IMR-90 (cell line): Measurements from ENCODE around the gene PASD1. TPM values are rescaled to one million over a fixed set of nuclear protein-coding genes. Genes with fewer than 3 reads are reported as not detected.
A peak's percentile ranks its signal among the peaks of the same experiment; 100 is the strongest.

Source experiments
- ATAC-seq: fragments of 200-7000 bp; cut with Tn5 transposase; 2 replicates; pipeline ENCODE4 v1.9.1; 2020; ENCODE audit warnings: low read depth, mild to moderate bottlenecking, moderate library complexity
- BruUV-seq: library from RNA; stranded (reverse); fragments of 400-500 nt; replicated peaks from 2 replicates; lab custom pipeline; 2021; lab: Mats Ljungman, UMichigan
- CTCF ChIA-PET: fragments of 300-600 bp; formaldehyde crosslinking; extraction: SDS; loops from one replicate; lab custom pipeline; 2021; ENCODE audit warnings: antibody characterized with exemption; lab: Yijun Ruan, JAX
- POLR2A ChIA-PET: fragments of 300-600 bp; sonication (Branson Sonifier 250); formaldehyde crosslinking; loops from one replicate; lab custom pipeline; 2022; ENCODE audit warnings: antibody characterized with exemption; ENCODE audit not compliant: unreplicated experiment; lab: Charles Lee
- DNase-seq: peaks from one replicate; pipeline ENCODE4 v3.0.0; 2013
- H2AFZ ChIP-seq: replicated peaks from 2 replicates; pipeline ENCODE3; 2013; ENCODE audit warnings: low read length, mild to moderate bottlenecking; ENCODE audit not compliant: poor library complexity
- H2AK5ac ChIP-seq: 2 replicates; pipeline ENCODE4 v1.6.1; 2013; ENCODE audit warnings: low read depth, low read length, inconsistent platforms
- H2AK9ac ChIP-seq: replicated peaks from 2 replicates; pipeline ENCODE3; 2013; ENCODE audit warnings: mild to moderate bottlenecking, low read depth, low read length, moderate library complexity; ENCODE audit not compliant: poor library complexity
- H2BK120ac ChIP-seq: 2 replicates; pipeline ENCODE4 v1.6.1; 2013; ENCODE audit warnings: low read depth, low read length, inconsistent platforms
- H2BK15ac ChIP-seq: 3 replicates; pipeline ENCODE4 v1.6.1; 2013; ENCODE audit warnings: low read depth, low read length, inconsistent platforms
- H2BK20ac ChIP-seq: 2 replicates; pipeline ENCODE4 v1.6.1; 2013; ENCODE audit warnings: low read depth, mild to moderate bottlenecking, inconsistent platforms, low read length, moderate library complexity
- H2BK5ac ChIP-seq: 2 replicates; pipeline ENCODE4 v1.6.1; 2013; ENCODE audit warnings: mild to moderate bottlenecking, low read depth, low read length, inconsistent platforms; ENCODE audit not compliant: poor library complexity, severe bottlenecking
- H3K14ac ChIP-seq: replicated peaks from 2 replicates; pipeline ENCODE4 v1.6.1; 2013; ENCODE audit warnings: low read depth, low read length, inconsistent platforms
- H3K18ac ChIP-seq: 2 replicates; pipeline ENCODE4 v1.6.1; 2013; ENCODE audit warnings: low read depth, low read length, control low read depth
- H3K23ac ChIP-seq: 2 replicates; pipeline ENCODE4 v1.6.1; 2013; ENCODE audit warnings: low read depth, low read length, inconsistent platforms
- H3K27ac ChIP-seq: 2 replicates; pipeline ENCODE4 v1.5.1; 2013; ENCODE audit warnings: mild to moderate bottlenecking, control low read depth, low read length; ENCODE audit not compliant: insufficient read depth
- H3K27me3 ChIP-seq: 2 replicates; pipeline ENCODE4 v1.6.1; 2013; ENCODE audit warnings: low read length; ENCODE audit not compliant: control insufficient read depth, insufficient read depth
- H3K36me3 ChIP-seq: 2 replicates; pipeline ENCODE4 v1.6.1; 2013; ENCODE audit warnings: low read length, mixed read lengths; ENCODE audit not compliant: control insufficient read depth, insufficient read depth
- H3K4ac ChIP-seq: 2 replicates; pipeline ENCODE4 v1.6.1; 2013; ENCODE audit warnings: low read depth, low read length, inconsistent platforms
- H3K4me1 ChIP-seq: 2 replicates; pipeline ENCODE4 v1.6.1; 2013; ENCODE audit warnings: low read length, mixed read lengths; ENCODE audit not compliant: control insufficient read depth, insufficient read depth
- H3K4me2 ChIP-seq: 2 replicates; pipeline ENCODE4 v1.6.1; 2013; ENCODE audit warnings: low read depth, mild to moderate bottlenecking, control low read depth, low read length, moderate library complexity
- H3K4me3 ChIP-seq: 2 replicates; pipeline ENCODE4 v1.5.1; 2013; ENCODE audit warnings: low read depth, mild to moderate bottlenecking, control low read depth, low read length, moderate library complexity; ENCODE audit not compliant: insufficient read depth
- H3K56ac ChIP-seq: 2 replicates; pipeline ENCODE4 v1.6.1; 2013; ENCODE audit warnings: low read length, inconsistent platforms; ENCODE audit not compliant: insufficient read depth; ENCODE audit errors: extremely low read depth
- H3K79me1 ChIP-seq, 2 experiments: 2 replicates each; pipeline ENCODE4 v1.6.1; 2013; ENCODE audit warnings: low read length in 2 of 2, inconsistent platforms in 1 of 2, low read depth in 1 of 2
- H3K9ac ChIP-seq: 2 replicates; pipeline ENCODE4 v1.6.1; 2013; ENCODE audit warnings: low read depth, low read length, control low read depth
- H3K9me1 ChIP-seq: 2 replicates; pipeline ENCODE4 v1.6.1; 2013; ENCODE audit warnings: low read length, inconsistent platforms; ENCODE audit not compliant: insufficient read depth
- H3K9me3 ChIP-seq: 2 replicates; pipeline ENCODE4 v1.6.1; 2013; ENCODE audit warnings: low read length; ENCODE audit not compliant: control insufficient read depth, insufficient read depth
- H4K20me1 ChIP-seq: 2 replicates; pipeline ENCODE4 v1.6.1; 2013; ENCODE audit warnings: low read length, inconsistent platforms; ENCODE audit not compliant: insufficient read depth
- H4K5ac ChIP-seq: 2 replicates; pipeline ENCODE4 v1.6.1; 2013; ENCODE audit warnings: mild to moderate bottlenecking, low read depth, low read length, control low read depth
- H4K8ac ChIP-seq, 2 experiments: 2 replicates each; pipeline ENCODE4 v1.6.1; 2013; ENCODE audit warnings: low read depth in 2 of 2, low read length in 2 of 2, control low read depth in 1 of 2, inconsistent platforms in 1 of 2
- H4K91ac ChIP-seq: 2 replicates; pipeline ENCODE4 v1.6.1; 2013; ENCODE audit warnings: low read depth, low read length, inconsistent platforms; ENCODE audit not compliant: insufficient read depth
- RCOR1 ChIP-seq: IDR thresholded peaks from 2 replicates; pipeline ENCODE4 v1.6.1; 2012; ENCODE audit warnings: mild to moderate bottlenecking, low read length, improper control_type of control experiment; ENCODE audit not compliant: insufficient replicate concordance
- RFX5 ChIP-seq: IDR thresholded peaks from 2 replicates; pipeline ENCODE4 v1.8.0; 2012; ENCODE audit warnings: low read depth, mild to moderate bottlenecking, low read length, moderate library complexity
- SMC3 ChIP-seq: fragments of 150-350 bp; IDR thresholded peaks from 2 replicates; pipeline ENCODE4 v1.6.1; 2016; ENCODE audit warnings: low read depth, mild to moderate bottlenecking, antibody characterized with exemption, low read length, moderate library complexity
- WGBS, 2 experiments: methylation state at CpG; one replicate each; pipeline versions ENCODE4 v1.1.5 to v1.1.7; 2013; ENCODE audit warnings: missing lambda C conversion rate in 2 of 2; ENCODE audit not compliant: insufficient read length in 1 of 2; ENCODE audit errors: extremely low coverage in 2 of 2; 5-methylcytosine and 5-hydroxymethylcytosine counted together
- dilution Hi-C: fragments of 300-500 bp; cut with HindIII; formaldehyde crosslinking; loops from one replicate; pipeline ENCODE4 v1.14.3; 2018; ENCODE audit warnings: low sequenced_read_pairs; ENCODE audit not compliant: unreplicated experiment
- in situ Hi-C: fragments of 300-500 bp; cut with MboI; formaldehyde crosslinking; loops from 3 replicates; pipeline ENCODE4 v1.14.3; 2019; ENCODE audit warnings: low sequenced_read_pairs, inconsistent platforms, mixed read lengths
- intact Hi-C: fragments of 100-400 bp; cut with micrococcal nuclease; formaldehyde crosslinking; loops from 2 replicates; pipeline ENCODE4 v1.10.0; 2022
- polyA plus RNA-seq, 3 experiments: library from polyadenylated mRNA; depleted of rRNA; stranded (reverse); fragments of >200 nt; gene quantifications; 2 replicates each; pipeline ENCODE4 v1.2.3, GENCODE V29; 2012; ENCODE audit warnings: low replicate concordance in 1 of 3
- total RNA-seq: library from RNA; depleted of rRNA; stranded (reverse); fragments of >200 nt; gene quantifications from 2 replicates; pipeline ENCODE4 v1.2.3, GENCODE V29; 2012
- TF ChIP-seq, protein P1 (sequence below): conservative IDR thresholded peaks from 2 replicates; pipeline ENCODE4 v1.5.1; 2012; ENCODE audit warnings: mild to moderate bottlenecking, low read depth, low read length, improper control_type of control experiment

The PASD1 gene
- total and polyA plus RNA-seq, 2 of the 4 experiments (the other 2 are of a cell fraction) = not detected

DNA sequence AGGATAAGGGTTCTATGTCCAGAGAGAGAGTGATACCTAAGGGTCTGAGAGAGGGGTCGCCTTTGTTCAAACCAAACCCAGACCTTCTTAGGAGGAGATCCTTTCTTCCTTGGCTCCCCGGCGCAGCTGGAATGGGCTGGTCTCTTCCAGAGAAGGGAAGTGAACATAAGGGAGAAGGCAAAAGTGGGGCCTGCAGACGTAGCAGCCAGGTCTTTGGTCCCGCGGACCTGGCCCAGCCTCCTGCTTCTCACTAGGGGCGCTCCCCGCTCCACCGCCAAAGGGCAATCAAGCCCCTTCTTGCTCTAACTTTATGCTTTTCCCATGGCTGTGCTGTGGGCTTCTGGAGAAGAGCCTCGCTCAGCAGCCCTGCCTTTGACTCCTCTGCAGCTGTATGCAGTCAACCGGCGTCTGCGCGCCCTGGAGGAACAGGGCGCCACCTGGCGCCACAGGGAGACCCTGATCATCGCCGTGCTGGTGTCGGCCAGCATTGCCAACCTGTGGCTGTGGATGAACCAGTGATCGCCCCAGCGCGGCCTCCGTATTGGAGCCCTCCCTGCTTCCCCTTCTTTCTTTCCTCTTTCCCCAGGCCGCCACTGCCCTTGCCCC, 158.9 kb downstream of the PASD1 start:
- H3K23ac ChIP-seq = no peak overlapping the region
- H3K4ac ChIP-seq = no peak overlapping the region
- H3K27me3 ChIP-seq = no peaks in the 10 kb centered on the region
- no peak overlapping the region for H3K4me3 ChIP-seq
- H2AK9ac ChIP-seq = no peak overlapping the region
- H2BK20ac ChIP-seq = no peak overlapping the region
- H3K4me2 ChIP-seq = no peak overlapping the region
- TF ChIP-seq SMC3 = peak; percentile 26; the same call in 1 of the 2 replicates
- no peak for TF ChIP-seq RCOR1
- TF ChIP-seq, protein P1, sequence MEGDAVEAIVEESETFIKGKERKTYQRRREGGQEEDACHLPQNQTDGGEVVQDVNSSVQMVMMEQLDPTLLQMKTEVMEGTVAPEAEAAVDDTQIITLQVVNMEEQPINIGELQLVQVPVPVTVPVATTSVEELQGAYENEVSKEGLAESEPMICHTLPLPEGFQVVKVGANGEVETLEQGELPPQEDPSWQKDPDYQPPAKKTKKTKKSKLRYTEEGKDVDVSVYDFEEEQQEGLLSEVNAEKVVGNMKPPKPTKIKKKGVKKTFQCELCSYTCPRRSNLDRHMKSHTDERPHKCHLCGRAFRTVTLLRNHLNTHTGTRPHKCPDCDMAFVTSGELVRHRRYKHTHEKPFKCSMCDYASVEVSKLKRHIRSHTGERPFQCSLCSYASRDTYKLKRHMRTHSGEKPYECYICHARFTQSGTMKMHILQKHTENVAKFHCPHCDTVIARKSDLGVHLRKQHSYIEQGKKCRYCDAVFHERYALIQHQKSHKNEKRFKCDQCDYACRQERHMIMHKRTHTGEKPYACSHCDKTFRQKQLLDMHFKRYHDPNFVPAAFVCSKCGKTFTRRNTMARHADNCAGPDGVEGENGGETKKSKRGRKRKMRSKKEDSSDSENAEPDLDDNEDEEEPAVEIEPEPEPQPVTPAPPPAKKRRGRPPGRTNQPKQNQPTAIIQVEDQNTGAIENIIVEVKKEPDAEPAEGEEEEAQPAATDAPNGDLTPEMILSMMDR = peak; percentile 31; the same call in 1 of the 2 replicates
- no peak for TF ChIP-seq RFX5
- no peaks in the 10 kb centered on the region for H3K36me3 ChIP-seq
- CTCF ChIA-PET = no interaction called here
- H3K27ac ChIP-seq = no peak overlapping the region
- H3K9ac ChIP-seq = no peak overlapping the region
- no peak overlapping the region for H2BK5ac ChIP-seq
- no peaks in the 10 kb centered on the region for H3K4me1 ChIP-seq
- H2AK5ac ChIP-seq = no peak overlapping the region
- dilution Hi-C loops = no loop called here
- no peak overlapping the region for H3K18ac ChIP-seq
- no peaks in the 10 kb centered on the region for H3K9me1 ChIP-seq
- ATAC-seq (no peak), DNase-seq (no peak)
- no TSS peak for BruUV-seq
- no peaks in the 10 kb centered on the region; the same call in 1 of the 2 replicates for H3K9me3 ChIP-seq
- intact Hi-C loops = loop anchor here (5.0 kb wide), 1 partner anchor 570 kb away; no protein-coding TSS in a partner anchor
- no peak overlapping the region for H4K8ac ChIP-seq
- H3K14ac ChIP-seq = no peak overlapping the region
- 40% methylated on average over 9 of the region's 24 CpGs; no CpG with 5 or more reads in 1 of the 2 experiments for WGBS, 2 experiments
- no peaks in the 10 kb centered on the region for H4K20me1 ChIP-seq
- no peak overlapping the region for H4K91ac ChIP-seq
- POLR2A ChIA-PET = no interaction called here
- H3K79me1 ChIP-seq = no peaks in the 10 kb centered on the region
- no peak overlapping the region for H2AFZ ChIP-seq
- no peak overlapping the region for H4K5ac ChIP-seq
- H2BK120ac ChIP-seq = no peak overlapping the region
- H2BK15ac ChIP-seq = no peak overlapping the region
- in situ Hi-C loops = no loop called here
- H3K56ac ChIP-seq = no peak overlapping the region
